DOHH2 (cell line): ENCODE results near the gene SERTAD2.

Source experiments
- H3F3A ChIP-seq: fragments of 200-600 bp; sonication (generic), shearing (Covaris generic); 2 replicates; pipeline ENCODE4 v1.6.0; 2016; ENCODE audit warnings: antibody characterized with exemption, mild to moderate bottlenecking; ENCODE audit not compliant: control insufficient read depth, insufficient read depth
- H3K27ac ChIP-seq: fragments of 200-600 bp; sonication (generic); 2 replicates; pipeline ENCODE4 v1.5.1; 2014; ENCODE audit warnings: low read depth, mild to moderate bottlenecking, low read length, moderate library complexity
- H3K27me3 ChIP-seq: fragments of 200-600 bp; sonication (generic); 2 replicates; pipeline ENCODE4 v1.6.1; 2014; ENCODE audit warnings: mild to moderate bottlenecking, low read length, mixed read lengths; ENCODE audit not compliant: control insufficient read depth
- H3K36me3 ChIP-seq: fragments of 200-600 bp; sonication (generic); 2 replicates; pipeline ENCODE4 v1.6.1; 2014; ENCODE audit warnings: mild to moderate bottlenecking, low read length, moderate library complexity, mixed read lengths; ENCODE audit not compliant: control insufficient read depth
- H3K4me1 ChIP-seq: fragments of 200-600 bp; sonication (generic); 2 replicates; pipeline ENCODE4 v1.6.1; 2014; ENCODE audit warnings: mild to moderate bottlenecking, low read length, mixed read lengths; ENCODE audit not compliant: control insufficient read depth
- H3K4me2 ChIP-seq: fragments of 200-600 bp; sonication (generic); 2 replicates; pipeline ENCODE4 v1.6.0; 2014; ENCODE audit warnings: mild to moderate bottlenecking, low read length, moderate library complexity
- H3K4me3 ChIP-seq: fragments of 200-600 bp; sonication (generic); 2 replicates; pipeline ENCODE4 v1.5.1; 2014; ENCODE audit warnings: mild to moderate bottlenecking, low read length, mixed read lengths
- H3K79me2 ChIP-seq: fragments of 200-600 bp; sonication (generic); 2 replicates; pipeline ENCODE4 v1.6.1; 2014; ENCODE audit warnings: mild to moderate bottlenecking, low read length, mixed read lengths; ENCODE audit not compliant: control insufficient read depth
- H3K9me2 ChIP-seq: fragments of 200-600 bp; sonication (generic); replicated peaks from 2 replicates; pipeline ENCODE4 v1.6.1; 2014; ENCODE audit warnings: mild to moderate bottlenecking, low read length, mixed read lengths; ENCODE audit not compliant: control insufficient read depth
- H3K9me3 ChIP-seq: fragments of 200-600 bp; sonication (generic); 2 replicates; pipeline ENCODE4 v1.6.1; 2014; ENCODE audit warnings: antibody characterized with exemption, low read length, mixed read lengths; ENCODE audit not compliant: control insufficient read depth, insufficient read depth
- H4K20me1 ChIP-seq: fragments of 200-600 bp; sonication (generic); 2 replicates; pipeline ENCODE4 v1.6.0; 2014; ENCODE audit warnings: low read depth, mild to moderate bottlenecking, antibody characterized with exemption, low read length, moderate library complexity; ENCODE audit not compliant: control insufficient read depth, insufficient read depth
- CTCF ChIP-seq: fragments of 200-600 bp; sonication (generic); IDR thresholded peaks from one replicate; pipeline ENCODE4 v1.5.1; 2014; ENCODE audit warnings: antibody characterized with exemption, mild to moderate bottlenecking, low read depth, low read length; ENCODE audit not compliant: poor library complexity, severe bottlenecking
- EZH2phosphoT487 ChIP-seq: fragments of 200-600 bp; sonication (generic); IDR thresholded peaks from 2 replicates; pipeline ENCODE4 v1.6.1; 2017; ENCODE audit warnings: borderline replicate concordance, mild to moderate bottlenecking, antibody characterized with exemption, low read length, moderate library complexity, mixed read lengths

Gene SERTAD2

GRCh38 chr2:64665709-64666108, 12.0 kb upstream of the SERTAD2 start:
- TF ChIP-seq CTCF: no peak
- no peak for TF ChIP-seq EZH2phosphoT487
- Histone ChIP-seq H3K9me2 (no peaks in the 10 kb centered on the region), H3K4me3 (no peak overlapping the region), H3K27ac (no peak overlapping the region), H4K20me1 (no peaks in the 10 kb centered on the region), H3K27me3 (no peaks in the 10 kb centered on the region), H3K9me3 (no peaks in the 10 kb centered on the region), H3K4me1 (peaks cover 79% of the 10 kb centered on the region), H3K36me3 (peaks cover 8% of the 10 kb centered on the region; the same call in 1 of the 2 replicates), H3F3A (peaks cover 23% of the 10 kb centered on the region), H3K79me2 (peaks cover 13% of the 10 kb centered on the region), H3K4me2 (0 out of 2 replicates have a peak overlapping the region, but pooled peaks have one; percentile 10)

DNA sequence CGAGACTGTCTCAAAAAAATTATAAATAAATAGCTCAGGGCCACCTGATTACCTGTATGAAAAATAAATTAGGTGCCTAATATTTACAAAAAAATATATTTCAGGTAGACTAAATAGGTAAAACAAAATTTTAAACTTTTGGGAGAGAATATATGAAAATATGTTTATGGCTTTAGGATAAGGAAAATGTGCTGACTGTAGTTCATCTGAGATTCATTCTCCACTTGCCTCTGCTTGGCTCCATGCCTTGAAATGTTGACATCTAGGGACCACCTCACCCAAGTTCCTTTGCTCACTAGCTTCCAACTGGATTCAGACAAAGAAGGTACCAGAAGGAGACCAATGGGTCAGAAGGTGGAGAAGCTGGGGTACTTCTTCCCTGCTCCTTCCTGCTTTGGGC, 9.7 kb upstream of the SERTAD2 start:
- Histone ChIP-seq H3K4me2 (peak overlapping the region; percentile 9; the same call in 1 of the 2 replicates), H3K9me3 (no peaks in the 10 kb centered on the region), H3K36me3 (peaks cover 8% of the 10 kb centered on the region; the same call in 1 of the 2 replicates), H3K27me3 (no peaks in the 10 kb centered on the region), H3K4me1 (peaks cover 98% of the 10 kb centered on the region), H4K20me1 (no peaks in the 10 kb centered on the region), H3K79me2 (peaks cover 29% of the 10 kb centered on the region), H3F3A (peaks cover 23% of the 10 kb centered on the region), H3K27ac (no peak overlapping the region), H3K4me3 (no peak overlapping the region), H3K9me2 (no peaks in the 10 kb centered on the region)
- TF ChIP-seq EZH2phosphoT487 (no peak), CTCF (no peak)

- Histone ChIP-seq H3F3A (peaks cover 36% of the 10 kb centered on the region), H3K79me2 (peaks cover 32% of the 10 kb centered on the region), H3K9me2 (no peaks in the 10 kb centered on the region), H3K9me3 (no peaks in the 10 kb centered on the region), H3K4me2 (peak overlapping the region; percentile 73), H3K4me3 (peak overlapping the region; percentile 70), H3K4me1 (peaks cover 98% of the 10 kb centered on the region), H4K20me1 (no peaks in the 10 kb centered on the region), H3K36me3 (no peaks in the 10 kb centered on the region), H3K27ac (peak overlapping the region; percentile 90), H3K27me3 (no peaks in the 10 kb centered on the region)
- no peak for TF ChIP-seq EZH2phosphoT487
- peak; percentile 40 for TF ChIP-seq CTCF
Observed at GRCh38 chr2:64661741-64662169, 8.0 kb upstream of the SERTAD2 start.
